Bronchial epithelial cell (primary cell): Measurements from ENCODE around the gene PCBP4. TPM values are rescaled to one million over a fixed set of nuclear protein-coding genes. Genes with fewer than 3 reads are reported as not detected.

Source experiments
- DNase-seq: peaks from one replicate; pipeline ENCODE4 v3.0.0-alpha.2; 2010; ENCODE audit warnings: low read depth
- FAIRE-seq: peaks from 2 replicates; lab custom pipeline; 2011; peaks lifted over from hg19 to GRCh38; lab: Jason Lieb, UNC
- H3K27me3 ChIP-seq: 2 replicates; pipeline ENCODE4 v1.5.1; 2011; ENCODE audit warnings: low read length; ENCODE audit not compliant: control insufficient read depth, insufficient read depth
- H3K36me3 ChIP-seq: 2 replicates; pipeline ENCODE4 v1.5.1; 2011; ENCODE audit warnings: low read length; ENCODE audit not compliant: control insufficient read depth, insufficient read depth
- H3K4me3 ChIP-seq: 2 replicates; pipeline ENCODE4 v1.5.1; 2011; ENCODE audit warnings: mild to moderate bottlenecking, low read depth, low read length, control low read depth
- CTCF ChIP-seq: IDR thresholded peaks from 2 replicates; pipeline ENCODE4 v1.5.1; 2011; ENCODE audit warnings: mild to moderate bottlenecking, moderate library complexity, low read length, control low read depth, inconsistent platforms; ENCODE audit not compliant: insufficient read depth, severe bottlenecking
- total RNA-seq: library from RNA; depleted of rRNA; stranded (reverse); fragments of >200 nt; gene quantifications from 2 replicates; pipeline ENCODE4 v1.2.1, GENCODE V29; 2014

PCBP4 gene
- total RNA-seq, 1 donor from 2014 or later: 15.3 TPM

- no peaks in the 10 kb centered on the region for H3K27me3 ChIP-seq
- DNase-seq (no peak), FAIRE-seq (no peak)
- H3K36me3 ChIP-seq: peaks cover 43% of the 10 kb centered on the region
- no peak for TF ChIP-seq CTCF
- H3K4me3 ChIP-seq: no peak overlapping the region
These were observed 29.4 kb downstream of the PCBP4 start for GRCh38 chr3:51937611-51938450.

GRCh38 chr3:51937014-51937413, 30.2 kb downstream of the PCBP4 start:
- Histone ChIP-seq H3K27me3 (no peaks in the 10 kb centered on the region), H3K36me3 (peaks cover 43% of the 10 kb centered on the region), H3K4me3 (no peak overlapping the region)
- no peak for TF ChIP-seq CTCF
- FAIRE-seq (peak; percentile 7), DNase-seq (no peak)

GRCh38 chr3:51935886-51936755, 31.1 kb downstream of the PCBP4 start:
- no peak for TF ChIP-seq CTCF
- H3K27me3 ChIP-seq: no peaks in the 10 kb centered on the region
- peaks cover 43% of the 10 kb centered on the region for H3K36me3 ChIP-seq
- no peak overlapping the region for H3K4me3 ChIP-seq
- FAIRE-seq (no peak), DNase-seq (no peak)

GRCh38 chr3:51934991-51935885, 32.0 kb downstream of the PCBP4 start:
- no peak for TF ChIP-seq CTCF
- no peaks in the 10 kb centered on the region for H3K27me3 ChIP-seq
- FAIRE-seq (no peak), DNase-seq (no peak)
- peaks cover 43% of the 10 kb centered on the region for H3K36me3 ChIP-seq
- no peak overlapping the region for H3K4me3 ChIP-seq

- Histone ChIP-seq H3K4me3 (no peak overlapping the region), H3K27me3 (no peaks in the 10 kb centered on the region), H3K36me3 (peaks cover 43% of the 10 kb centered on the region)
- no peak for TF ChIP-seq CTCF
- DNase-seq (no peak), FAIRE-seq (peak; percentile 40)
These were observed 33.0 kb downstream of the PCBP4 start for GRCh38 chr3:51934139-51934850.
